K562 (cell line): ENCODE measurements around the gene SMCO4. TPM values are rescaled to one million over a fixed set of nuclear protein-coding genes. Genes with fewer than 3 reads are reported as not detected.
A peak's percentile ranks its signal among the peaks of the same experiment; 100 is the strongest.

Experiments used
- ATAC-seq: fragments of 200-7000 bp; cut with Tn5 transposase; 3 replicates; pipeline ENCODE4 v1.9.1; 2020; ENCODE audit warnings: moderate library complexity
- BruUV-seq: library from RNA; stranded (reverse); fragments of 400-500 nt; replicated peaks from 2 replicates; lab custom pipeline; 2021; lab: Mats Ljungman, UMichigan
- CTCF ChIA-PET: fragments of 300-600 bp; formaldehyde crosslinking; extraction: SDS; loops from one replicate; lab custom pipeline; 2021; ENCODE audit warnings: low intra/inter-chr PET ratio; lab: Yijun Ruan, JAX
- POLR2A ChIA-PET: fragments of 300-600, 350-650 bp; sonication (Branson Sonifier 250); formaldehyde crosslinking; extraction: SDS; loops from one replicate; lab custom pipeline; 2021; ENCODE audit warnings: antibody characterized with exemption, inconsistent platforms; lab: Yijun Ruan, JAX
- DNase-seq, 4 experiments: peaks; one replicate each; pipeline versions ENCODE4 v3.0.0 to v3.0.0-alpha.2; 2011 to 2018; ENCODE audit warnings: low spot score in 3 of 4, mixed read lengths in 3 of 4; ENCODE audit errors: extremely low read depth in 1 of 4
- FAIRE-seq: peaks from 2 replicates; lab custom pipeline; 2011; peaks lifted over from hg19 to GRCh38; lab: Jason Lieb, UNC
- H2AFZ ChIP-seq: 2 replicates; pipeline ENCODE4 v1.6.0; 2011; ENCODE audit warnings: low read depth, low read length, control low read depth, inconsistent platforms
- H3K27ac ChIP-seq: fragments of 200-600 bp; 3 replicates; pipeline ENCODE4 v1.8.0; 2011; ENCODE audit warnings: low read depth, mild to moderate bottlenecking, control low read depth, inconsistent platforms, low read length, moderate library complexity, mixed read lengths; ENCODE audit errors: extremely low read depth
- H3K27me3 ChIP-seq, 2 experiments: fragments of 300-600 bp in 1 of 2; 2 replicates in 1 of 2; 3 replicates in 1 of 2; pipeline versions ENCODE4 v1.6.0 to v1.8.0; 2011; ENCODE audit warnings: inconsistent platforms in 2 of 2, low read length in 2 of 2, mild to moderate bottlenecking in 1 of 2, mixed read lengths in 1 of 2, moderate library complexity in 1 of 2; ENCODE audit not compliant: control insufficient read depth in 2 of 2, insufficient read depth in 2 of 2
- H3K36me3 ChIP-seq: fragments of 300-600 bp; 3 replicates; pipeline ENCODE4 v1.8.0; 2011; ENCODE audit warnings: mild to moderate bottlenecking, low read length, inconsistent platforms; ENCODE audit not compliant: control insufficient read depth, insufficient read depth
- H3K4me1 ChIP-seq, 2 experiments: fragments of 200-600 bp in 1 of 2; replicated peaks in 1 of 2; 2 replicates in 1 of 2; 3 replicates in 1 of 2; pipeline versions ENCODE4 v1.5.1 to v1.8.0; 2011; ENCODE audit warnings: inconsistent platforms in 2 of 2, low read length in 2 of 2, mild to moderate bottlenecking in 1 of 2, mixed read lengths in 1 of 2, moderate library complexity in 1 of 2; ENCODE audit not compliant: control insufficient read depth in 2 of 2, insufficient read depth in 2 of 2
- H3K4me2 ChIP-seq: 2 replicates; pipeline ENCODE4 v1.6.1; 2011; ENCODE audit warnings: low read length, control low read depth, inconsistent platforms, mixed read lengths; ENCODE audit not compliant: insufficient read depth
- H3K4me3 ChIP-seq: fragments of 200-600 bp; sonication (generic), shearing (Covaris generic); 2 replicates; pipeline ENCODE4 v1.5.1; 2016; ENCODE audit warnings: control low read depth, inconsistent platforms
- H3K79me2 ChIP-seq: fragments of 200-600 bp; 3 replicates; pipeline ENCODE4 v1.8.0; 2011; ENCODE audit warnings: low read length, inconsistent platforms; ENCODE audit not compliant: control insufficient read depth, insufficient read depth
- H3K9ac ChIP-seq, 2 experiments: 2 replicates each; pipeline versions ENCODE4 v1.6.0 to v1.6.1; 2011; ENCODE audit warnings: low read depth in 2 of 2, low read length in 2 of 2, control low read depth in 1 of 2, inconsistent platforms in 1 of 2, mild to moderate bottlenecking in 1 of 2, mixed read lengths in 1 of 2; ENCODE audit not compliant: insufficient read depth in 1 of 2
- H3K9me1 ChIP-seq: one replicate; pipeline ENCODE4 v1.6.0; 2011; ENCODE audit warnings: inconsistent platforms, mild to moderate bottlenecking, low read length, moderate library complexity; ENCODE audit not compliant: control insufficient read depth, insufficient read depth
- H3K9me3 ChIP-seq: replicated peaks from 2 replicates; pipeline ENCODE4 v1.5.1; 2011; ENCODE audit warnings: low read depth, low read length, inconsistent platforms; ENCODE audit not compliant: control insufficient read depth, insufficient read depth
- H4K20me1 ChIP-seq: replicated peaks from 2 replicates; pipeline ENCODE4 v1.6.1; 2011; ENCODE audit warnings: low read length, inconsistent platforms, mixed read lengths; ENCODE audit not compliant: control insufficient read depth, insufficient read depth
- CREM ChIP-seq: IDR thresholded peaks from 2 replicates; pipeline ENCODE4 v1.6.1; 2014; ENCODE audit warnings: antibody characterized with exemption, low read depth
- DACH1 ChIP-seq: fragments of 450-650 bp; IDR thresholded peaks from 2 replicates; pipeline ENCODE4 v1.6.1; 2018; ENCODE audit not compliant: partially characterized antibody
- DIDO1 ChIP-seq: fragments of 450-650 bp; IDR thresholded peaks from 2 replicates; pipeline ENCODE4 v1.6.1; 2016; ENCODE audit warnings: low read depth, missing biosample characterization, missing genetic modification characterization
- EP400 ChIP-seq: fragments of 450-650 bp; IDR thresholded peaks from 2 replicates; pipeline ENCODE4 v1.6.1; 2017; ENCODE audit warnings: antibody characterized with exemption, mild to moderate bottlenecking, moderate library complexity
- GATAD2B ChIP-seq: fragments of 450-650 bp; IDR thresholded peaks from 2 replicates; pipeline ENCODE4 v1.6.1; 2017; ENCODE audit warnings: mild to moderate bottlenecking, borderline replicate concordance
- IRF9 ChIP-seq: fragments of 450-650 bp; IDR thresholded peaks from 2 replicates; pipeline ENCODE4 v1.6.1; 2016; ENCODE audit warnings: missing biosample characterization, missing genetic modification characterization
- KLF16 ChIP-seq: IDR thresholded peaks from 2 replicates; pipeline ENCODE4 v1.6.1; 2016; ENCODE audit warnings: antibody characterized with exemption
- MTA1 ChIP-seq: fragments of 450-650 bp; IDR thresholded peaks from 2 replicates; pipeline ENCODE4 v1.6.1; 2017; ENCODE audit warnings: borderline replicate concordance
- TCFL5 ChIP-seq: fragments of 250-450 bp; sonication (Bioruptor Pico); conservative IDR thresholded peaks from 2 replicates; pipeline ENCODE4 v1.6.1; 2021; ENCODE audit warnings: mild to moderate bottlenecking, moderate library complexity, matching md5 sums
- TRIM24 ChIP-seq, 2 experiments: fragments of 450-650 bp; IDR thresholded peaks; 2 replicates each; pipeline ENCODE4 v1.6.1; 2016
- ZEB2 ChIP-seq: fragments of 450-650 bp; IDR thresholded peaks from 2 replicates; pipeline ENCODE4 v1.6.1; 2016
- ZNF76 ChIP-seq: fragments of 250-450 bp; sonication (Bioruptor Pico); IDR thresholded peaks from 2 replicates; pipeline ENCODE4 v1.4.0; 2020; ENCODE audit warnings: mild to moderate bottlenecking, moderate library complexity, borderline replicate concordance
- ZZZ3 ChIP-seq: fragments of 450-650 bp; IDR thresholded peaks from 2 replicates; pipeline ENCODE4 v1.6.1; 2016; ENCODE audit warnings: antibody characterized with exemption, mild to moderate bottlenecking, moderate library complexity
- WGBS: fragments of 100-300 bp; shearing (Covaris generic); methylation state at CpG from one replicate; pipeline ENCODE4 v1.1.6; 2016; ENCODE audit warnings: low coverage, mixed read lengths; ENCODE audit not compliant: insufficient coverage; ENCODE audit errors: missing lambda C conversion rate; 5-methylcytosine and 5-hydroxymethylcytosine counted together
- in situ Hi-C: fragments of 300-500 bp; cut with MboI; formaldehyde crosslinking; loops from 4 replicates; pipeline ENCODE4 v1.15.0; 2018; ENCODE audit warnings: inconsistent platforms, mixed read lengths
- intact Hi-C: fragments of 100-400 bp; cut with micrococcal nuclease; formaldehyde crosslinking; loops from 2 replicates; pipeline ENCODE4 v1.14.2; 2022
- polyA plus RNA-seq, 8 experiments: library from polyadenylated mRNA; depleted of rRNA in 4 of 8; stranded (reverse) in 5 of 8; unstranded in 3 of 8; fragments of >200 nt; fragmentation: Nextera tagmentation in 2 of 8; fragmentation: Illumina TruSeq in 1 of 8; extraction: Ambion mirVana in 2 of 8; extraction: Trizol in 1 of 8; gene quantifications; 2 replicates each; pipeline versions ENCODE4 v1.2.1 to v1.2.3, GENCODE V29; 2011 to 2014; ENCODE audit warnings: inconsistent platforms in 1 of 8, missing spikeins in 1 of 8
- total RNA-seq, 7 experiments: library from RNA; depleted of rRNA in 6 of 7; stranded (reverse); fragments of >200 nt in 6 of 7; fragmentation: Illumina TruSeq in 2 of 7; extraction: Trizol in 2 of 7; gene quantifications; 2 replicates each; pipeline versions ENCODE4 v1.2.1 to v1.2.3, GENCODE V29; 2011 to 2021; ENCODE audit warnings: low replicate concordance in 1 of 7
- TF ChIP-seq, protein P1 (sequence below): fragments of 450-650 bp; IDR thresholded peaks from 2 replicates; pipeline ENCODE4 v1.6.1; 2016; ENCODE audit warnings: antibody characterized with exemption

The SMCO4 gene
- total and polyA plus RNA-seq, 9 of the 15 experiments (the other 6 are each of a cell fraction or from before 2014, with no cell fraction given): 1.8 to 27.8 (median 15.3) TPM

- in situ Hi-C loops: no loop called here
- FAIRE-seq: no peak
- WGBS: 13% methylated on average over 1 of the region's 1 CpG
- intact Hi-C loops: no loop called here
- no TSS peak for BruUV-seq
- peaks cover 0 to 5% of the 10 kb centered on the region in 2 experiments; a peak in 1 of 5 replicates for H3K27me3 ChIP-seq
- no peak overlapping the region for H2AFZ ChIP-seq
- no peak overlapping the region for H3K9ac ChIP-seq
- no peaks in the 10 kb centered on the region for H3K9me1 ChIP-seq
- ChIA-PET CTCF (no interaction called here), POLR2A (no interaction called here)
- H3K9me3 ChIP-seq: no peaks in the 10 kb centered on the region
- no peak overlapping the region for H3K4me3 ChIP-seq
- H3K4me2 ChIP-seq: no peak overlapping the region
- no peaks in the 10 kb centered on the region for H4K20me1 ChIP-seq
- ATAC-seq: no peak
- TF ChIP-seq ZEB2 (peak; percentile 97), GATAD2B (peak; percentile 66; the same call in 1 of the 2 replicates), KLF16 (no peak), IRF9 (tag) (no peak), CREM (no peak), DIDO1 (tag) (no peak), DACH1 (no peak), MTA1 (peak; percentile 63; the same call in 1 of the 2 replicates), ZZZ3 (no peak), TCFL5 (no peak), ZNF76 (CRISPR knock-in tag) (no peak), TRIM24 (IDR thresholded peaks at IDR 0.05) (no peak), EP400 (no peak)
- TF ChIP-seq, protein P1, sequence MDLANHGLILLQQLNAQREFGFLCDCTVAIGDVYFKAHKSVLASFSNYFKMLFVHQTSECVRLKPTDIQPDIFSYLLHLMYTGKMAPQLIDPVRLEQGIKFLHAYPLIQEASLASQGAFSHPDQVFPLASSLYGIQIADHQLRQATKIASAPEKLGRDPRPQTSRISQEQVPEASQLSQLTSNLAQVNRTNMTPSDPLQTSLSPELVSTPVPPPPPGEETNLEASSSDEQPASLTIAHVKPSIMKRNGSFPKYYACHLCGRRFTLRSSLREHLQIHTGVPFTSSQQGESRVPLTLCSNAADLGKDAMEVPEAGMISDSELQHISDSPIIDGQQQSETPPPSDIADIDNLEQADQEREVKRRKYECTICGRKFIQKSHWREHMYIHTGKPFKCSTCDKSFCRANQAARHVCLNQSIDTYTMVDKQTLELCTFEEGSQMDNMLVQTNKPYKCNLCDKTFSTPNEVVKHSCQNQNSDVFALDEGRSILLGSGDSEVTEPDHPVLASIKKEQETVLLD: peak; percentile 37; the same call in 1 of the 2 replicates
- H3K4me1 ChIP-seq: no peaks in the 10 kb centered on the region
- H3K36me3 ChIP-seq: no peaks in the 10 kb centered on the region
- H3K27ac ChIP-seq: no peak overlapping the region
- DNase-seq: no peak
- H3K79me2 ChIP-seq: no peaks in the 10 kb centered on the region
Observed at GRCh38 chr11:93572171-93572570, 29.0 kb upstream of the SMCO4 start.
